Stomach (tissue), 9 donors: Measurements from ENCODE around the gene RCBTB2. TPM values are rescaled to one million over a fixed set of nuclear protein-coding genes. Genes with fewer than 3 reads are reported as not detected.
A peak's percentile ranks its signal among the peaks of the same experiment; 100 is the strongest.

Experiments used
- DNase-seq, 2 donors: peaks; one replicate each; pipeline versions ENCODE4 v3.0.0 to v3.0.0-alpha.2; 2013 to 2019
- H3K27ac ChIP-seq, 5 donors: fragments of 200-600 bp in 4 of 5; sonication (generic) in 4 of 5; one replicate each; pipeline ENCODE4 v1.5.1; 2013 to 2019; ENCODE audit warnings: mild to moderate bottlenecking in 1 of 5, moderate library complexity in 1 of 5
- H3K27me3 ChIP-seq, 3 donors: fragments of 200-600 bp; sonication (generic); one replicate each; pipeline ENCODE4 v1.5.1; 2017 to 2019; ENCODE audit warnings: mixed run types in 1 of 3
- H3K36me3 ChIP-seq, 4 donors: fragments of 200-600 bp; sonication (generic); 1 replicate in 3 of 4; 2 replicates in 1 of 4; pipeline ENCODE4 v1.5.1; 2016 to 2019
- H3K4me1 ChIP-seq, 4 donors: fragments of 200-600 bp; sonication (generic); one replicate each; pipeline ENCODE4 v1.5.1; 2016 to 2019
- H3K4me3 ChIP-seq, 4 donors: fragments of 200-600 bp; sonication (generic) in 3 of 4; one replicate each; pipeline ENCODE4 v1.5.1; 2016 to 2019; ENCODE audit warnings: mild to moderate bottlenecking in 1 of 4
- H3K9me3 ChIP-seq, 4 donors: fragments of 200-600 bp; sonication (generic); one replicate each; pipeline ENCODE4 v1.5.1; 2016 to 2019
- EP300 ChIP-seq: sonication (generic); formaldehyde crosslinking; IDR thresholded peaks from one replicate; pipeline ENCODE4 v1.6.1; 2017; ENCODE audit warnings: antibody characterized with exemption
- POLR2A ChIP-seq, 4 donors: fragments of 450-650 bp; IDR thresholded peaks; one replicate each; pipeline ENCODE4 v1.6.1; 2016; ENCODE audit warnings: antibody characterized with exemption in 4 of 4, control low read depth in 2 of 4, mild to moderate bottlenecking in 1 of 4, moderate library complexity in 1 of 4
- POLR2AphosphoS5 ChIP-seq, 3 donors: sonication (generic); formaldehyde crosslinking; IDR thresholded peaks; one replicate each; pipeline ENCODE4 v1.6.1; 2016; ENCODE audit warnings: antibody characterized with exemption in 3 of 3
- WGBS, 5 donors: extraction: QIAGEN DNeasy Blood & Tissue Kit in 3 of 5; methylation state at CpG; one replicate each; pipeline versions ENCODE4 v1.1.5 to v1.1.7; 2013 to 2018; 5-methylcytosine and 5-hydroxymethylcytosine counted together
- intact Hi-C: fragments of 100-400 bp; cut with DNase I; formaldehyde crosslinking; loops from one replicate; pipeline ENCODE4 v1.15.1; 2023; ENCODE audit warnings: low total_unique reads
- polyA plus RNA-seq, 3 donors: library from polyadenylated mRNA; stranded (reverse); fragments of 200-250 nt; gene quantifications; one replicate each; pipeline ENCODE4 v1.2.3, GENCODE V29; 2013
- total RNA-seq, 5 donors: library from RNA; depleted of rRNA; stranded (reverse); fragments of >200 nt; gene quantifications; one replicate each; pipeline versions ENCODE4 v1.1.0 to v1.2.3, GENCODE V29; 2014 to 2016
- TF ChIP-seq, protein P1 (sequence below), 7 experiments: fragments of 450-650 bp in 4 of 7; fragments of 200-600 bp in 3 of 7; sonication (generic) in 3 of 7; IDR thresholded peaks; one replicate each; pipeline ENCODE4 v1.5.1; 2016 to 2019; ENCODE audit warnings: antibody characterized with exemption in 7 of 7, control low read depth in 2 of 7, mild to moderate bottlenecking in 1 of 7
- donor health status: healthy with polysubstance abuse.
- donor health status: Bipolar disorder and iron deficiency.
- donor health status: healthy.

The RCBTB2 gene
- total and polyA plus RNA-seq, 8 donors: 0.29 to 56.6 (median 7.6) TPM

DNA sequence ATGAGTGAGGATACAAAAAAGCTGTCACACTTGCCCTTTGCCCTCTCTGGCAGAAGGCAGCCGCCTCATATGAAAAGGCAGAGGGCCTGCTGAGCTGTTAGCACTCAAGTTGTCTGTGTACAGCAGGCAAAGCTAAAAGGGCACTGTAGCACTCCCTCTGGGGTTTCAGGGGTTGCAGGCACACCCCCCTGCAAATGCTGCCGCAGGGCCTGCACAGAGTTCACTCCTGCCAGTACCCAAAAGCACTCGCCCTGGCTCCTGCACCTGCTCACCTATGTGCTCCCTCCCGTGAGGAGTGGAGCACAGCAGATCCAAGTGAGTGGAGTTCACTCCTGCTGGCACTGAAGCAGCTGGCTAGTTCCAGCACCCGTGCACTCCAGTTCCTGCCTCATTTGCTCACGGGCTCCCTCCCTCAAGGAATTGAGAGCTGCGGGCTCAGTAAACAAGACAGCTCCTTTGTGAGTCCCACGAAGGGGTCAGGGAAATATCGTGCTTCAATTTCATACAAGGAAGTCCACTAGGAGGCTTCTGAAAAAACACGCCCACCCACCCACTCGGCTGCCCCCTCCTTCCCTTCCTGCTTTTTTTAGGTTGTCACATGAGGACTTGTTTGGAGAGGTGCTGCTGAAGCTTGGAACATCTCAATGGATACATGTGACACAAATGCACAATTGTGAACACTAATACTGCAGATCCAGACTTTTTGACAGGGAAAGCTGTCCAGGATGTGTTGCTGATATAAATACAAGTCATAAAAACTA lies 9.9 kb upstream of the RCBTB2 start:
- H3K9me3 ChIP-seq: no peaks in the 10 kb centered on the region
- H3K36me3 ChIP-seq: no peaks in the 10 kb centered on the region
- H3K27ac ChIP-seq: peak overlapping the region in 3 of 5 donors; percentile 28 to 64 (median 39)
- H3K4me1 ChIP-seq: peaks cover 11 to 18% (median 14%) of the 10 kb centered on the region in 4 donors
- TF ChIP-seq POLR2A (IDR thresholded peaks at IDR 0.05) (no peak), POLR2AphosphoS5 (IDR thresholded peaks at IDR 0.05) (no peak), EP300 (no peak)
- TF ChIP-seq, protein P1, sequence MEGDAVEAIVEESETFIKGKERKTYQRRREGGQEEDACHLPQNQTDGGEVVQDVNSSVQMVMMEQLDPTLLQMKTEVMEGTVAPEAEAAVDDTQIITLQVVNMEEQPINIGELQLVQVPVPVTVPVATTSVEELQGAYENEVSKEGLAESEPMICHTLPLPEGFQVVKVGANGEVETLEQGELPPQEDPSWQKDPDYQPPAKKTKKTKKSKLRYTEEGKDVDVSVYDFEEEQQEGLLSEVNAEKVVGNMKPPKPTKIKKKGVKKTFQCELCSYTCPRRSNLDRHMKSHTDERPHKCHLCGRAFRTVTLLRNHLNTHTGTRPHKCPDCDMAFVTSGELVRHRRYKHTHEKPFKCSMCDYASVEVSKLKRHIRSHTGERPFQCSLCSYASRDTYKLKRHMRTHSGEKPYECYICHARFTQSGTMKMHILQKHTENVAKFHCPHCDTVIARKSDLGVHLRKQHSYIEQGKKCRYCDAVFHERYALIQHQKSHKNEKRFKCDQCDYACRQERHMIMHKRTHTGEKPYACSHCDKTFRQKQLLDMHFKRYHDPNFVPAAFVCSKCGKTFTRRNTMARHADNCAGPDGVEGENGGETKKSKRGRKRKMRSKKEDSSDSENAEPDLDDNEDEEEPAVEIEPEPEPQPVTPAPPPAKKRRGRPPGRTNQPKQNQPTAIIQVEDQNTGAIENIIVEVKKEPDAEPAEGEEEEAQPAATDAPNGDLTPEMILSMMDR (IDR thresholded peaks at IDR 0.05): peak in 1 of 7 experiments; percentile 6
- no peak overlapping the region for H3K4me3 ChIP-seq
- H3K27me3 ChIP-seq: no peaks in the 10 kb centered on the region
- DNase-seq: peak; percentile 58 to 77
- 3 to 13% (median 8%) methylated on average over 8 to 11 of the region's 11 CpGs for WGBS, 5 donors
- intact Hi-C loops: no loop called here

DNA sequence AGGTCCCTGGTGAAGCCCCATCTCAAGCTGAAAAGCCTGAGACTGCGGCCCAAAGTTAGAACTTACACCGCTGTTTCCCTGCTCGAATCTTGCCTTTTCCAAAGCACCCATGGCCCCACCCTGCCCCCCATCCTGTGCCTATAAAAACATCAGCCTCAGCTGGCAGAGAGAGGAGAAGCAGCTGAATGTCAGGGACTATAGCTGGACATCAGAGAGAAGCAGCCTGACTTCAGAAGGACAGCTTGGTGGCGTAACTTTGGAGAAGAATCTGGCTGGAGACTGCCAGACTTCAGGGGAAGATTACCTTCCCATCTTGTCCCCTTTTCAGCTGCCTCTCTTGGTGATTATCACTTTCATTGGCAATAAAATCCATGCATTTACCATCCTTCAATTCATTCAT lies 9.3 kb upstream of the RCBTB2 start:
- TF ChIP-seq POLR2A (IDR thresholded peaks at IDR 0.05) (no peak), POLR2AphosphoS5 (IDR thresholded peaks at IDR 0.05) (no peak), EP300 (no peak)
- TF ChIP-seq, protein P1 (IDR thresholded peaks at IDR 0.05): no peak
- H3K36me3 ChIP-seq: no peaks in the 10 kb centered on the region
- intact Hi-C loops: no loop called here
- WGBS, 5 donors: 91 to 93% (median 92%) methylated on average over 3 to 4 of the region's 4 CpGs
- no peak for DNase-seq
- no peak overlapping the region for H3K4me3 ChIP-seq
- H3K4me1 ChIP-seq: peaks cover 11 to 18% (median 14%) of the 10 kb centered on the region in 4 donors
- no peaks in the 10 kb centered on the region for H3K27me3 ChIP-seq
- peak overlapping the region in 3 of 5 donors; percentile 28 to 64 (median 39) for H3K27ac ChIP-seq
- H3K9me3 ChIP-seq: no peaks in the 10 kb centered on the region

GRCh38 chr13:48539550-48539949 lies 6.7 kb upstream of the RCBTB2 start:
- Histone ChIP-seq H3K4me3 (no peak overlapping the region), H3K27ac (no peak overlapping the region), H3K27me3 (no peaks in the 10 kb centered on the region), H3K36me3 (no peaks in the 10 kb centered on the region), H3K9me3 (no peaks in the 10 kb centered on the region), H3K4me1 (peaks cover 11 to 18% (median 14%) of the 10 kb centered on the region in 4 donors)
- DNase-seq: no peak
- TF ChIP-seq, protein P1 (IDR thresholded peaks at IDR 0.05): no peak
- TF ChIP-seq POLR2AphosphoS5 (IDR thresholded peaks at IDR 0.05): no peak
- no peak for TF ChIP-seq POLR2A (IDR thresholded peaks at IDR 0.05)
- intact Hi-C loops: loop anchor here (5.0 kb wide), 1 partner anchor 38 kb away; no protein-coding TSS in a partner anchor

DNA sequence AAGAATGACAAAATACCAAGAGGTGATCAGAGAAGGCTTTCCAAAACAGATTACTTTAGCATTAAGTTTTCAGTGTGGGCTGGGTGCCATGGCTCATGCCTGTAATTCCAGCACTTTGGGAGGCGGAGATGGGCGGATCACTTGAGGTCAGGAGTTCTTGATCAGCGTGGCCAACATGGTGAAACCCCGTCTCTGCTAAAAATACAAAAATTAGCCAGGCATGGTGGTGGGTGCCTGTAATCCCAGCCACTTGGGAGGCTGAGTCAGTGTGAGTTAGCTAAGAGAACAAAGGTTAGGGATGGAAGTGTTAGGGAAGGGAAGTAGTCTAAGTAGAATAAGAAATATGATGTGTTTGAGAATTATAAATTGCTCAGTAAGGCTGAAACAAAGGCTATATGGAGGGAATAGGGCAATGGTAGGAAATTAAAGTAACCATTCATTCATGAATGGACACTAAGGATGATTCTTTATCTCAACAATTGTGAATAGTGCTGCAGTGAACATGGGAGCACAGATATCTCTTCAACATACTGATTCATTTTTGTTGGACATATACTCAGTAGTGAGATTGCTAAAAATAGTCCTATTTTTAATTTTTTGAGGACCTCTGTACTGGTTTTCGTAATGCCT lies 3.9 kb upstream of the RCBTB2 start:
- H3K4me3 ChIP-seq: no peak overlapping the region
- DNase-seq: no peak
- no peaks in the 10 kb centered on the region for H3K9me3 ChIP-seq
- intact Hi-C loops: loop anchor here (5.0 kb wide), 1 partner anchor 41 kb away; no protein-coding TSS in a partner anchor
- WGBS, 5 donors: 91 to 92% (median 91%) methylated on average over 5 of the region's 5 CpGs
- no peaks in the 10 kb centered on the region for H3K27me3 ChIP-seq
- TF ChIP-seq, protein P1 (IDR thresholded peaks at IDR 0.05): no peak
- TF ChIP-seq POLR2A (IDR thresholded peaks at IDR 0.05): no peak
- TF ChIP-seq POLR2AphosphoS5 (IDR thresholded peaks at IDR 0.05): no peak
- TF ChIP-seq EP300: no peak
- peaks cover 7 to 10% (median 8%) of the 10 kb centered on the region in 4 donors for H3K4me1 ChIP-seq
- no peak overlapping the region for H3K27ac ChIP-seq
- no peaks in the 10 kb centered on the region for H3K36me3 ChIP-seq
